GM18498 (cell line): ENCODE measurements around the gene PDE1C.

Experiments used
- ATAC-seq: cut with Tn5 transposase; IDR thresholded peaks from one replicate; pipeline ENCODE4 v1.9.1; 2021; ENCODE audit warnings: mild to moderate bottlenecking, moderate library complexity; ENCODE audit not compliant: unreplicated experiment

PDE1C gene

DNA sequence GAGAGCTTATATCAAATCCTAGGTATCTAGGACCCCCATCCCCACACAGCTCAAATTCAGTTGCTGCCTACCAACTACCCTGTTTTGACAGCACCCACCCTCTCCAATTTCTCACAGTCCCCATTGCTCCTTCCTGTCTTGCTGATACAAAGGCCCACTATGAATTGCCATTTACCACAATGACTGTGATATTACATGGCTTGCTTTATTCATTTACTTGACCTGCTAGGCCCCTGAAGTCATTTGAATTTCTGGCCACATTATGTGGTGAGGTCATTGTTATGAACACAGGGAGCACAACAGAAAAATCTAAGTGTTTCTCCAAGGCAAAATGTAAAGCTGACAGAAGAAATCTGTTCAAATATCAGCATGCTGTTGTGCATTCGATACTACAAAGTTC lies 281.8 kb downstream of the PDE1C start:
- ATAC-seq: no peak

DNA sequence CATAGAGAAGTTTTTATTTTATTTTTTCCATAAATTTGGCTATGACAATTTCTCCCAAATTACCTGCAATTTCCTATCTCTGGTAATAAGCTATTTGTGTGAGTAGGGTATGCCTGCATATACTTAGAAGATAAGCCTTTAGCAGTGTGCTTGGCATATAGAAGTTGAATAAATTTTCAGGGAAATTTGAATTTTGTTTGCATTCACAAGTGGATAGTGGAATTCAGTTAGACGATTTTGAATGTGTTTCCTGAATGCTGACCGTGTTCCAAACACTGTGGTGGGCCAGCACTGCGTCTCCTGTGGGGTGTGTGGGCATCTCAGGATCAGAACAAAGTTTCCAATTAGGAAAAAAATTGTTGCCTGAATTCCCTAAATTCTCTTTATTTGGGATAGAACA lies 283.9 kb downstream of the PDE1C start:
- ATAC-seq: no peak

DNA sequence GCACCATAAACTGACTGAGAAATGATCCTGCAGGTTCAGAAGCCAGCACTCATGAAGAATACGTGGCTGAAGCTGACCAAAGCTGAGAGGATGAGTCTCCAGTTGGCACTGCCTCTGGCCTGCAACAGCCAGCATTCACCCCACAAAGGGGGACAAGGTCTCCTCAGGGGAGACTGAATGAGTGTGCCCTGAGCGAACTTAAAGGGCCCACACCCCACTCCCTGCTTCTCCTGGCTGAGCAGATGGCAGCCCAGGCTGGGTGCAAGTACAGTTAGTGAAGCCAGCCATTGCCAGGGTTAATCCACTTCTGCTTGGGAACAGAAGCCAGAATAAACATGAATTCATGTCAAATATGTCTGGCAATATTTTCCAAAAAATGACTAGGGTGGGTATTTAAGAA lies 285.1 kb downstream of the PDE1C start:
- no peak for ATAC-seq

DNA sequence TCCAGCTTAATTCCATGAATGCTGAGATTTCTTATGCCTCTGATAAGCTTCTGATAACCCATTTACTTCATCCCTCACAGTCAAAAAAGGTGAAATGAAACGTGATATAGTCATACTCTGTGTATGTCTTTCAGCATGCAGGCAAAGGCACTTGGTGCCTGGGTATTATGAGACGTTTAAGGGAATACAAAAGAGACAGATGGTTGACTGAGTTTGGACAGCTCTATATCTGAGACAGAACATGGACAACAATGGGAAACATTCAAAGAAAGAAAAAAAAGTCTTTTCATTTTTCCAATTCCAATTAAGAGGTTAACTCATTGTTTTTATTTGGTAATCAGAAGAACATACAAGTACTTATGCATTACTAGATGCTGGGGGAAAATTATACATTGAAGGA lies 287.0 kb downstream of the PDE1C start:
- ATAC-seq: no peak

DNA sequence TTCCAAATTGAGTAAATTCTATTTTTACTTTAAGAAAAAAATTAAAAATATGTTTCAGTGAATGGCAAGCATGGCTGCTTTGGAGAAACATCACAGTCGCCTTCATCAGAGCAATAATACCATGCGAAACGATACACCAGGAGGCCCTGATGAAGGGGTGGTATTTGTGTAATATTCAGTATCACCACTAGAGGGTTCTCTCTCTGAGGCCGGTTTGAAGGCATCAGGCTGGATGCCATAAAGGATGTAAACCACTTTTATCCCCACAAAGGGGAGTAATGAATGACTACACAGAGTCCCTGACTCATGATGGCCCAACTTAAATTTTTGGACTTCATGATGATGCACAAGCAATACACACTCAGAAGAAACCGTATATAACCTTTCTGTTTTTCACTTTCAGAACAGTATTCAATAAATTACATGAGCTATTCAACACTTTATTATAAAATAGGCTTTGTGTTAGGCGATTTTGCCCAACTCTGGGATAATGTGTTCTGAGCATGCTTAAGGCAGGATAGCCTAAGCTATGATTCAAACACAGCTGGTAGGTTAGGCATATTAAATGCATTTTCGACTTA lies 287.7 kb downstream of the PDE1C start:
- peak; percentile 90 for ATAC-seq

DNA sequence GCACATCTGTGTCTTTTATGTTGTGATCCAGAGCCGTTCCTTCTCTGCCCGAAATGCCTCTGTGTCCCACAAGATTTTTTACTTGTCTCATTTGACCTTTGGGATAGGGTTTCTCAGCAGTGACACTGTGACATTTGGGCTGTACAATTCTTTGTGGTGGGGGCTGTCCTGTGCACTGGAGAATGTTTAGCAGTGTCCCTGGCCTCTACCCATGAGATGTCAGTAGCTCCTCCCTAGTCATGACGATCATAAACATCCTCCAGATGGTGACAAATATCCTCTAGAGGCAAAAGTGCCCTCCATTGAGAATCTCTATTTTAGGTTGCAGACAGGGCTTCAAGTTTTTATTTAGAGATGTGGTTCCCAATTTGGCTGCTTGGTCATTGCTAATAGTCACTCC lies 291.9 kb downstream of the PDE1C start:
- ATAC-seq: no peak

DNA sequence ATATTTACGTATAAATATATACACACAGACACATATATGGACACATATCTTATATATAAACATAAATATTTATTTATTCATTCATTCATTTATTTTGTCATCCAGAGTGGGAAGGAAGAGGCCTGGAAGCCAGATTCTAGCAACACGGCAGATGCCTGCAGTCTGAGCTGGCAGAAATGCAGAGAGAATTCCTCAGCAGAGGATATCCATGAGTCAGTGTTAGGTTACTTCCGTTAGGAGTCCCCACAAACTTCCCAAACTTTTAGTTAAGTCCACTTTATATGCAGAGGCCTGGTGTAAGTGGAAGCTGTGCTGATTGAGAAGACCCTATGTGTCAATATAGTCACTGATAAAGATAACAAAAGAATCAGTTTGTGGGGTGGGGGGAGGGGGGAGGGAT lies 293.6 kb downstream of the PDE1C start:
- ATAC-seq: no peak

DNA sequence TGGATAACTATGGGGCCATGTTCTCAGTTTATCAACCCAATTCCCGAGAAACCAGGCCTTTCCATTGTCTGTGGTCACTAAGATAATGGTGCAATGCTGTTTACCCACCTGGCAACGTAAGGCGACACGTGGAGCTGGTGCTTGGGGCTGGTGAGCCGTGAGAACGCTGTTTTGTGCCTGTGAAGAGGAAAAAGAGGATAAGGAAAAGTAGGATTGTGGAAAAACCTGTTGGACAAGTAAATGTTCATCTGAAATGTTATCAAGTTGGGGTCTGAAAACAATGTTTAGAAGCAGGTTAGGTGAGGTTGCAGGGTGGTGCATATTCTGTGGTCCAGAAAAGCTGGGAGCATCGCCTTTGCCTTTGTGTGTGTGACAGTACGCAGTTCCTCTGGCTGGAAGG lies 294.7 kb downstream of the PDE1C start:
- ATAC-seq: no peak

DNA sequence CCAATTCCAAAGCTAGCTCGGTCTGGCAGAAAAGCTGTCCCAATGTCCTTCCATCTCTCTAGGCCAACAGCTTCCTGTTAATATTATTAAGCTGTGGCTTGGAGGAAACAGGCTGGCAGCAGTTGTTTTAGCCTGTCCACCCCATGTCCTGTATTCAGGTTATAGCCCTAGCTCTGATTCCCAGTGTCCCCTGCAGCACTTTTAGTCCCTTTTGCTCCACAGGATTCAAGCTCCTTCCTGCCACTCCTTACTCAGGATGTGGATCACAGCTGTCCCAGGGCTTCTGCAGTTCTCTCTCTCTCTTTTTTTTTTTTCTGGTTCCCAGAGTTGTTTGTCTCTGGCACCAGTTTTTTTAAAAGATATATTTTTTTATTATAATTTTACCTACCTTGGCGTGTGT lies 298.0 kb downstream of the PDE1C start:
- no peak for ATAC-seq

DNA sequence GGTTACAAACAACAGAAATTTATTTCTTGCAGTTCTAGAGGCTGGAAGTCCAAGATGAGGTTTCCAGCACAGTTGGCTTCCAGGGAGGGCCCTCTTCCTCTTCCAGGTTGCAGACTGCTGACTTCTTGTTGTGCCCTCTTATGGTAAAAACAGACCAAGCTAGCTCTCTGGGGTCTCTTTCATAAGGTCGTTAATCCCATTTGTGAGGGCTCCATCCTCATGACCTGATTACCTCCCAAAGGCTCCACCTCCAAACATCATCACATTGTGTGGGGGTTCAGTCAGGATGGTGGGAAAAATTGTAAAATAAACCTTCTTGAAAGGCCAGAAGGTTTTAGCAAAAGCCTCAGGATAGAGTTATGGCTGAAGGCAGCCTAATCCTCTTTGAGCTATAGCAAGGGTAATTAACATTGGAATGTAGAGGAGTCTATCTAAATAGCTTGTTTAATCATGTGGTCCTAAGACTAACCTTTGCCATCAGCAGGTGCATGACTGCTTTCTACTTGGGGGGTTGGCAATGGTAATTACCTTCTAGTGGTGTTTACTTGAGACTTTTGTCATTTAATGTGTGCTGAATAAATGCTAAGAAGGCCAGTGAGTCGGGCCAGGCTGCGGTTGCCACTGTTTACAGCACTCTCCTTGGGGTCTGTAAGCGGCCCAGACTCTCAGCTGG lies 302.4 kb downstream of the PDE1C start:
- ATAC-seq: no peak

DNA sequence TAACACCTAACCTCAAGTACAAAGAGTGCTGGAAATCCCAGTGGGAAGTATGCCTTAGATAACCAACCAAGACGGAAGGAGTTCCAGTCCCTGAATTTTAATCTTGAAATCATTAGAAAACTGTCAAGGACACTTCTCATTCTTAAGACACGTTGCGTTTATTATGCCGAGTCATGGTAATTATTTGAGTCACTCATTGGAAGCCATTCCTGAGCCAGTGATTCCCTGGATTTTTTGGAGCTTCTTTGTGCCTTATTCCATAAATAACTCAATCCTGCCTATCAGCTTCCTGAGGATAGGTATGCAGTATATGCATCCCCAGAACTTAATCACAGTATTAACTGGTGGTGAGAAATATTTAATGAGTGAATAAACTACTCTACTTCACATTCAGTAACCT lies 305.7 kb downstream of the PDE1C start:
- ATAC-seq: no peak

DNA sequence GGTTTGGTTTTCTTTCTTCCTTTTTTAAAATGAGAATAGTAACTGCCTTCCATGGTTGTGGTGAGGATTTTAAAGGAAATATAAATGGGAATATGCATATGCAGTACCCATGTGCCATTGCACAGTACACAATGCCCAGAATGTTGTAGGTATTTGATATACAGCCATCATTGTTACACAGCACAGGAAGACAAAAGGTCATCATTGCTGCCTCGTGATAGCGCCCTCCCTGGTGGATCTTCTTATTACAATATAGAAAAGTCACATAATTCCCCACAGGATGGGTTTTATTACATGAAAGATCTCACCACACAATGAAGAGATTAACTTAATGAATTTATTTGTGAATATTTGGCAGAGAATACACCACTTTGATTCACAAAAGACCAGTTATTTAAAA lies 306.7 kb downstream of the PDE1C start:
- no peak for ATAC-seq

DNA sequence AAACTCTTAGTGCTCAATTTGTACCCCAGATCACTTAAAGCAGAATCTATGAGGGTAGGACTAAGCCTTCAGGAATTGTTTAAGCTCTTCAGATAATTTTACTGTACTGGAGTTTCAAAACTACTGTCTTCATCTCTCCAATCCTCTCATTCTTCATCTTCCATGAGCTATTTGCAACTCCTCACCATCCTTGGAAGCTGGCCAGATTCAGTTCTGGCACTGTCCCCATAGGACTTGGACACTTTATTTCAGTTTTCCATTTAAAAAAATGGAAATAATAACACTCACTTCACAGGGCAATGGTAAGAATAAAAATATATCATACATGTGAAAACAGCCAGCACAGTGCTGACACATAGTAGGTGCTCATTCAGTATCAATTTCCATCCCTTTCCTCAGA lies 308.6 kb downstream of the PDE1C start:
- ATAC-seq: no peak

DNA sequence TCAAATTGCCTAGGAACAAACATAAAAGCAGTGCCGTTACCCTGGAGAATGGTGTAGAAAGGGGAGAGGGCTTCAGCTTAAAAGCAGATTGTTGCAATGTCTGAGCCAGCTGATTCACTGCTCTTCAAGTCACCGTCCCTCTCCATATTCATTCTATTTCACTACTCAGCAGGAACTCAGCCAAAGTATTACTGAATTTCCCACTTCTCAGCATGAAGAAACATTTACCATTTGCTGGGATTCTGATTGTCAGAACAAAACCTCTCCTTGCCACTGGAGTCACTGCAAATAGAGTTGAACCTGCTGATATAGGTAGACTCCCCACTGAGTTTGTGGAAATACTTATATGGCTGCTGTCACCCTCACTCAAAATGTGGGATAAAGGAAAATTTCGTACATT lies 311.5 kb downstream of the PDE1C start:
- ATAC-seq: no peak

DNA sequence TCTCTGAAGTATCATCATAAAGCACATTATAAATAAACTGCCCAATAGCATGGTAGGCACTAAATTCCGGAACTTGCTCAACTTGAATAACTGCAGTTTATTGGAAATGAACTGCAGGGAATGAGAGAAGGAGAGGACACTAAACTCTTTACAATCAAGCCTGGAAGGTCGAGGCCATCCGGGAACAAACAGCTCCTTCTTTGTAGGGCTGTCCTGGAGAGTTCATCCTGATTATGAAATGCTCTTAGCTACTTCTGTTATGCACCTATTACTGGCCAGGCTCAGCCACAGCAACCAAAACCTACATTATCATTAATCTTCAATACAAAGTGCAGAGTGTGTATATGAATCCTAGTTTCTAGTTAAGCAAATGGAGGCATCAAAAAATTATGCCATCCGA lies 318.5 kb downstream of the PDE1C start:
- ATAC-seq: no peak

DNA sequence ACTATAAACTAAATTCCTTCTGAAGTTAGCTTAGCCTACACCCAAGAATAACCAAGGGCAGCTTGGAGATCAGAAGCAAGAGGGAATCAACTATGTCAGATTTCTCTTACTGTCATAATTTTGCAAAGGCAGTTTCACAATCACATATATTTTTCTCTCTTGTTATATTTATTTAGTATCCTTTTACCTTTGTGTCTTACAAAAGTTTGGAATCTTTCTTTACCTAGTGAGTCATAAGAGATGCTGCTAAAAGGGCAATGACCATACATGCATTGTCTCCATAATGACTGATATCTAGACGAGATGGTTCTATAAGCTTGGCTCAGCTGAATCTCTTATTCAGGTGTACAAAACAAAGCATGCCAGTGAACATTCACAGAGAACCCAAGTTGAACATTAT lies 322.1 kb downstream of the PDE1C start:
- no peak for ATAC-seq

DNA sequence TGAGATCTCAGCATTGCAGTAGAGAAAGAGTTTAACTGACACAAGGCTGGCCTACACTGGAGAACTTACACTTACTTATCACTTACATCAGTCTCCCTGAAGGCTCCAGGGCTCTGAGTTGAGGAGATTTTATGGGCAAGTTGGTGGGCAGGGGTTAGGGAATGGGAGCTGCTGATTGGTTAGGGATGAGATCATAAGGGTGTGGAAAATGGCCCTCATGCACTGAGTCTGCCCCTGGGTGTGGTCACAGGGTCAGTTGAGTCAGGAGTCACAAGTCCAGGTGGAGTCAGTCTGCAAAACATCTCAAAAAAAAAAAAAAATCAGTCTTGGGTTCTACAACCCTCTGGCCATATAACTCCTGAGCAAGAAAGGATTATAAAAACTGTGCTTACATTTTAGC lies 322.7 kb downstream of the PDE1C start:
- no peak for ATAC-seq

DNA sequence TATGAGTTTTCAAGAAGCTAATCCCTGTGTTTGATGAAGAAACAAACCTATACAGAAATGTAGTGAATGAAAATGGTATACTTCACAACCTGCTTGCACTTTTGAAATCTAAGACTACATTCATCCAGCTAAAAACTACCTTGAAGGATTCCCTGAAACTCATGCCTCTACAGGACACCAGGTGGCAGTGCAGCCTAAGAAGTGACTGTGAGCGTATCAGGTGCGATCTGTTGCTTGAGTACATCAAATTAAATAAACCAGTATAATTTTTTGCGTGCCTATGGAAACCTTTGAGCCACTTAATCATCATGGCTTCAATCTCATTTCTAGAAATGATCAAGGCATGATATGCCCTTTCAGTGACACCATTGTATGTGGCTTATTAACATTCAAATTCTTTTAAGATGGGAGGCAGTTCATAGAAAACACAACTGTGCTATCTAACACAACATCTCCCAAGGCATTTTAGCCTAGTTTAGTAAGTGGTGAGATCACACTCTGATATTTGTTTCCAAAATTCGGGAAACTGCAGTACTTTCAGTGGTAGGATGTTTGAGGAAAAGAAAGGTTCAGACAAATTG lies 325.8 kb downstream of the PDE1C start:
- peak; percentile 89 for ATAC-seq

DNA sequence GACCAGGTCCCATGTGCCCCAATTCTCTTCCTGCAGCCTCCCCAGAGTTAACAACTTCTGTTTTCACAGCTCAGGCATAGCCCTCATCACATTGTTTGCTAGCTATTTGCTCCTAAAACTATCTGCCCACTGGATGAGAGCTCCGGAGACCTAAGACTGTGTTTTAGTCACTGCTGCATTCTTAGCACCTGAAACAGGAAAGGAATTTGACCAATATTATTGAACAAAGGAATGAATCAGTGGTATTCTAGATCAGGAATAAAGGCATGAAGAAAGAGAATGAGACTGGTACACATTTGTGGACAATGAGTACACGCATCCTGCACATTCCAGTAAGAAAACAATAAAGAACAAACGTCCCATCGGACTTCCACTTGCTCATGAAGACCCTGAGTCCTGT lies 328.4 kb downstream of the PDE1C start:
- no peak for ATAC-seq

DNA sequence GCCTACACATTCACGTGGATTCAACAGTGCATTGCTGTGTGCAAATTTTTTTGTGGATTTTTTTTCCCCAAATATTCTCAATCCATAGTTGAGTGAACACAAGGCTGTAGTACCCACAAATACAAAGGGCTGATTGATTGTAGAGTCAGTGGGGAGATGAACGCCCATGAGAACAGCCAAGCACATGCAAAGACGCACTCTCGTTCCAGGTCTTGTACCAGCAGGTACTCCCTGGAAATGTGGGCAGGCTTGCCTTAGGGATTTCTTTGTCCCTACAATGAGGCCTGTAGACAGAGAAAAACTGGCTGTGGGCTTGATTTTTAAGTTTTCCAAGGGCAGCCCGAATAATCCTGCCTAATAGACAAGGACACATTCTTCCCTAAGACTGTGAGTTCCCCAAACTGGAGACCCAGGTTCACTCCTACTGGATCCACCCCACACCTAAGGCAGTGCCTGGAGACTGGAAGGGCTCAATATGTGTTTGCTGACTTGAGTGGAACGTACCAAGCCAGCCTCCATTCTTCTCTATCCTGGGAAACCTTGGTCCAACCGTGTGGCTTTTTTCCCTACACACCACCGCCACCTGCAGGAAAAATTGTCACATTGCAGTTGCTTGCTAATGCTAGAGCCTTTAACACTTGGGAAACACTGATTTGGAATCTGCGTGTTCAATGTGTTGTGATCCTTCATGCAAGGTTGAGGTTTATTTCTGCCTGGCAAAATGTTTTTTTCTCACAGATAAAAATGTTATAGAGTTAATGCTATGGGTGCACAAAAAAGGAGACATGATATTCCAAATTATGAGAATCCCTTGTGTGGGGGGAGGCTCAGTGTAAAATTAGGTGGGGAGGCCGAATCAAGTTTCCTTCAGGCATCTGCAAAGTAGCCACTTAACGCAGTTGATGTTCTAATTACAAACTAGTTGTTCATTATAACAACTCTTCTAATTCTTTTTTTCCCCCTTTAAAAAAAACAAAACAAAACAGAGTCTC lies 333.9 kb downstream of the PDE1C start:
- ATAC-seq: peak; percentile 66

DNA sequence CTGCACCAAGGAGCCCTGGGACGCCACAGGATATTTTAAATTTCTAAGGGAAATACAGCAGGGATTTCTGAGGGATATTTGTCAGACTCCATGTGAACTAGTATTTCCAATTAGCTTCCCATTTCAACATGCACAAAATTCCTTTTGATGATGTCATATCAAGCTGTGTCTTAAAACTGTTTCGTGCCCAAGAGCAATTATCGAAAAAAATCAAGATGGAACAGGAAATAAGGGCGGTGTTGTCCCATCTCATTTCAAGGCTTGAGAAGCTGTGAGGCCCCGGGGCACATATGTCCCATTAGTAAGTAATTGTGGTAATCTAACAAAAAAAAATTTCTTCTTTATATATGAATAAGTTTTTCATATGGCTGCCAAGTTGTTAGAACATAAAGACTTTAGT lies 335.8 kb downstream of the PDE1C start:
- no peak for ATAC-seq
